ENCODE measurements around the gene DACH1. TPM values are rescaled to one million over a fixed set of nuclear protein-coding genes. Genes with fewer than 3 reads are reported as not detected.

Gene DACH1
- total and polyA plus RNA-seq, 2 of the 8 experiments (the other 6 are each of a cell fraction or from before 2014, with no cell fraction given) = 0.12 to 0.67 TPM

DNA sequence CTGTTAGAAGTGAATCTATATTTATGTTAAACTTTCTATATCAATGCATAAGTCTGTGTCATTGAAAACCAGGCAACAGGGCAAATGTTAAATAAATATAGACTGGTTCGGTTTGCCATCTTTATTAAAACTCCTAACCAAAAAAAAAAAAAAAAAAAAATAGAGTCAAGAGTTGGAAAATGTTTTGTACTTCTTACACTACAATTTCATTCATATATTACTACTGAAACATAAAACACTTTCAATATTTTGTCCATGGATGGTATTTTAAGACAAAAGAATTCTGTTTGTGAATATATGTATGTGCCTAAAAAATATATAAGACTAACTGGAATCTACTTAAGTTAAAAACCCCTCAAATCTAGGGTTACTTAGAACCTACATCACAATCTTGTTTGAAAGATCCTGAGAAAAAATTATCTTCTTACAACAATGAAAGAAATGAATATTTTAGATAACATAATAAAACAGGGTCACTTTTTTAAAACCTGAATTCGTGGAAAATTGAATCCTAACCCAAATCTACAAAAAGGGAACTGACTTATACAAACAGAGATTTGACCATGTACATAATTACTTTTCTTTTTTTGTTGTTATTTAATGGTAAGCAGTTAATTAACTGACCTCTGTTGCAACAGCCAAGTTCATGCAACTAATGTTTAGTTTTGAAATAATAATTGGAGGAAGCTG, 5.1 kb downstream of the DACH1 start (continued):
- TF ChIP-seq SP1 (IDR thresholded peaks at IDR 0.05; ENCODE audit: low read depth, low read length) (no peak), TCF12 (IDR thresholded peaks at IDR 0.05; ENCODE audit: low read depth, low read length) (no peak), SP4 (IDR thresholded peaks at IDR 0.05; ENCODE audit: low read length) (no peak), CEBPB (IDR thresholded peaks at IDR 0.05; ENCODE audit: low read depth, low read length) (no peak)

Measured in H1 (cell line).